Neutrophil (primary cell): ENCODE measurements around the gene TMEM132C.

Source experiments
- H3K27ac ChIP-seq: fragments of 200-600 bp; sonication (generic); 2 replicates; pipeline ENCODE4 v1.5.1; 2016; ENCODE audit warnings: mild to moderate bottlenecking, moderate library complexity
- H3K27me3 ChIP-seq: fragments of 200-600 bp; sonication (generic); 2 replicates; pipeline ENCODE4 v1.6.0; 2016; ENCODE audit warnings: mild to moderate bottlenecking
- H3K36me3 ChIP-seq: fragments of 200-600 bp; sonication (generic); 2 replicates; pipeline ENCODE4 v1.5.1; 2017
- H3K4me1 ChIP-seq, 2 experiments: fragments of 200-600 bp in 1 of 2; sonication (generic) in 1 of 2; 1 replicate in 1 of 2; 2 replicates in 1 of 2; pipeline versions ENCODE4 v1.5.1 to v1.6.1; 2013 to 2016; ENCODE audit warnings: low read depth in 1 of 2, low read length in 1 of 2, mild to moderate bottlenecking in 1 of 2, moderate library complexity in 1 of 2; ENCODE audit not compliant: control insufficient read depth in 1 of 2, insufficient read depth in 1 of 2
- H3K4me3 ChIP-seq, 2 experiments: fragments of 200-600 bp in 1 of 2; sonication (generic) in 1 of 2; 1 replicate in 1 of 2; 2 replicates in 1 of 2; pipeline ENCODE4 v1.5.1; 2013 to 2016; ENCODE audit warnings: low read depth in 1 of 2, low read length in 1 of 2, mild to moderate bottlenecking in 1 of 2, moderate library complexity in 1 of 2
- H3K9me3 ChIP-seq: fragments of 200-600 bp; sonication (generic); 2 replicates; pipeline ENCODE4 v1.5.1; 2016
- TF ChIP-seq, protein P1 (sequence below): fragments of 200-600 bp; sonication (generic); IDR thresholded peaks from 2 replicates; pipeline ENCODE4 v1.5.1; 2016; ENCODE audit warnings: antibody characterized with exemption

TMEM132C gene

DNA sequence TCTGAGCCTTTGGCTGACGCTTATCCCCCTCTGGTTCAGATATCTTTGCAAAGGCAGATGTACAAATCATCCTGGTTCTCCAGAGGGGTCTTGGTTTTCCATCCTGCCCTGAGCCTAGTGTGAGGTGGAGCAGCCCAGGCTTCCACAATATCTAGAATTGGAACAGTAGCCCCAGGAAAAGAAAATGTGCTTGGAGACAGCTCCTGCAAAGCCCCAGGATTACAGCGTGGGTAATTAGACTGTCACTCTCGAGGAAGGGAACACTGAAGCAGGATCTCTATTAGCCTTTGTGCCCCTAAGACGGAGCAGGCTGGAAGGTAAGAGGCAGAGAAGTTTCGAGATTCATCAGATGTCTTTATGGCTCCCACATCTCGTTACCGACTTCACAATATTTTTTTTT lies 59.4 kb downstream of the TMEM132C start:
- Histone ChIP-seq H3K4me1 (no peaks in the 10 kb centered on the region), H3K27me3 (no peaks in the 10 kb centered on the region), H3K4me3 (no peak overlapping the region), H3K36me3 (no peaks in the 10 kb centered on the region), H3K9me3 (no peaks in the 10 kb centered on the region), H3K27ac (no peak overlapping the region)
- TF ChIP-seq, protein P1, sequence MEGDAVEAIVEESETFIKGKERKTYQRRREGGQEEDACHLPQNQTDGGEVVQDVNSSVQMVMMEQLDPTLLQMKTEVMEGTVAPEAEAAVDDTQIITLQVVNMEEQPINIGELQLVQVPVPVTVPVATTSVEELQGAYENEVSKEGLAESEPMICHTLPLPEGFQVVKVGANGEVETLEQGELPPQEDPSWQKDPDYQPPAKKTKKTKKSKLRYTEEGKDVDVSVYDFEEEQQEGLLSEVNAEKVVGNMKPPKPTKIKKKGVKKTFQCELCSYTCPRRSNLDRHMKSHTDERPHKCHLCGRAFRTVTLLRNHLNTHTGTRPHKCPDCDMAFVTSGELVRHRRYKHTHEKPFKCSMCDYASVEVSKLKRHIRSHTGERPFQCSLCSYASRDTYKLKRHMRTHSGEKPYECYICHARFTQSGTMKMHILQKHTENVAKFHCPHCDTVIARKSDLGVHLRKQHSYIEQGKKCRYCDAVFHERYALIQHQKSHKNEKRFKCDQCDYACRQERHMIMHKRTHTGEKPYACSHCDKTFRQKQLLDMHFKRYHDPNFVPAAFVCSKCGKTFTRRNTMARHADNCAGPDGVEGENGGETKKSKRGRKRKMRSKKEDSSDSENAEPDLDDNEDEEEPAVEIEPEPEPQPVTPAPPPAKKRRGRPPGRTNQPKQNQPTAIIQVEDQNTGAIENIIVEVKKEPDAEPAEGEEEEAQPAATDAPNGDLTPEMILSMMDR, result no peak

DNA sequence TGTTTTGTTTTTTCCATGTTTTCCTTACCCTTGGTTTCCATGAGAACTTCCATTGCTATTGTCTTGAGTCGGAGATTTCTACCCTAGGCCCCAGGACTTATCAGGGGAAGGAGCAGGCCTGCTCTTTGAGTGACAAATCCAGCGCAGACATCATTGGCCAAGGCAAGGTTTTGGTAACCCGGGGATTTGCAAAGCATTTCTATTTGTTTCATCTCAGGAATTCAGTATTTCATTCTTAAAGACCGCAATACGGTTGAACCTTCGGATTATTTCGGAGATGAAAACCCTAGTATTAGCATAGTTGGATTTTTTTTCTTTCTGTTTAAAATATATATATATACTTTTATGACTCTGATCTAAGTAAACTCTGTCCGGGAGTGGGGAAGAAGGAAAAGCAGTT lies 62.0 kb downstream of the TMEM132C start:
- Histone ChIP-seq H3K27ac (no peak overlapping the region), H3K27me3 (no peaks in the 10 kb centered on the region), H3K9me3 (no peaks in the 10 kb centered on the region), H3K4me3 (no peak overlapping the region), H3K36me3 (no peaks in the 10 kb centered on the region), H3K4me1 (no peaks in the 10 kb centered on the region)
- TF ChIP-seq, protein P1, result no peak

DNA sequence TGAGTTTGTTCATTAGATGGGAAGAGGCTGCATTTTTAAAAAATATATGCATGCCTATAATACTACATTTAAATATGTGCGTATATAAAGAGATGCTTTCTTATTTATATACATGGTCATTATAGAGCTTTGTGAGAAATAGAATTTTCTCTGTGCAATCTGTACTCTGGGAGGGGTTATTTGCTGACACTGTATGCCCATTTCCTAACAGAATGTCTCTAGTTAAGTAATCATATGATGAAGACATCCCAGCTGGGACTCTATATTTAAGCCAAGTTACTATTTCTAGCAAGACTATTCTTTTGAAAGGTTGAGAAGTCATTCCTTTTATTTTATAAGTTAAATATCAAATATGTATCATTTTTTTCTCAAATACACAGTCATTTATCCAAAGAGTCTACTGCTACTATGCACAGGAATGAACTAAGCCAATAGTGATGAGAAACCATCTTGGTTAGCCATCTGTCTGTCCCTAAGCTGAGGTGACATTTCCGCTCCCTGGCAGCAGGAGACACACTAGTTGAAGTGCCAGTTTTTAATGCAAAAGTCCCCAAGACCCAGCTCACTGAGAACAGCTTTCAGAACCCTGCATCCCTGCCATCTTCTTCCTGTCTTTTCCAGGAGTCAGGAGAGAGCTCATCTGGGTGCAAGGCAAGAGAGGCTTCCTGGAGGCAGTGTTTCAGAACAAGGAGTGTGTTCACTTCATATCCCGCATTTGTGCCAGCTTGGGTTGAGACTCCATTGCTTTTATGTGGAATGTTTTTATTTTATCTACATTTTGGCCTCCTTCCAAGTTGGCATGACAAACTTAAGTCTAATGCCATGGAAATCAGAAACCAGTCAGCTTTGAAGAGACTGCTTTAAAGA lies 69.5 kb downstream of the TMEM132C start:
- TF ChIP-seq, protein P1, result no peak
- no peak overlapping the region for H3K4me3 ChIP-seq
- H3K9me3 ChIP-seq, result no peaks in the 10 kb centered on the region
- no peak overlapping the region for H3K27ac ChIP-seq
- no peaks in the 10 kb centered on the region for H3K4me1 ChIP-seq
- H3K27me3 ChIP-seq, result peaks cover 3% of the 10 kb centered on the region
- H3K36me3 ChIP-seq, result no peaks in the 10 kb centered on the region

DNA sequence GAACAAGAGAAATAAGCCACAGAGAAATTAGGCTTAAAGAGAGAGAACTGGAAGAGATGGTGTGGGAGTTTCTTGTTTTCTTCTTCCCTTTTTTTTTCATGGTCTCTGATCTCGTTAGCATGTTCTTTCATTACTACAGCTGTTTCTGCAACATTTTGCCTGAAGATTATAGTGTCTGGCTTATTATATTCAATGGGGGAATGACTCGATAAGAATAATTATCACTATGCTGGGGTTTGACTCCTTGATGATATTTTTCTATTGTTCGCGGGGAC lies 70.0 kb downstream of the TMEM132C start:
- TF ChIP-seq, protein P1, result no peak
- Histone ChIP-seq H3K27ac (no peak overlapping the region), H3K27me3 (peaks cover 3% of the 10 kb centered on the region), H3K9me3 (no peaks in the 10 kb centered on the region), H3K4me1 (no peaks in the 10 kb centered on the region), H3K4me3 (no peak overlapping the region), H3K36me3 (no peaks in the 10 kb centered on the region)

DNA sequence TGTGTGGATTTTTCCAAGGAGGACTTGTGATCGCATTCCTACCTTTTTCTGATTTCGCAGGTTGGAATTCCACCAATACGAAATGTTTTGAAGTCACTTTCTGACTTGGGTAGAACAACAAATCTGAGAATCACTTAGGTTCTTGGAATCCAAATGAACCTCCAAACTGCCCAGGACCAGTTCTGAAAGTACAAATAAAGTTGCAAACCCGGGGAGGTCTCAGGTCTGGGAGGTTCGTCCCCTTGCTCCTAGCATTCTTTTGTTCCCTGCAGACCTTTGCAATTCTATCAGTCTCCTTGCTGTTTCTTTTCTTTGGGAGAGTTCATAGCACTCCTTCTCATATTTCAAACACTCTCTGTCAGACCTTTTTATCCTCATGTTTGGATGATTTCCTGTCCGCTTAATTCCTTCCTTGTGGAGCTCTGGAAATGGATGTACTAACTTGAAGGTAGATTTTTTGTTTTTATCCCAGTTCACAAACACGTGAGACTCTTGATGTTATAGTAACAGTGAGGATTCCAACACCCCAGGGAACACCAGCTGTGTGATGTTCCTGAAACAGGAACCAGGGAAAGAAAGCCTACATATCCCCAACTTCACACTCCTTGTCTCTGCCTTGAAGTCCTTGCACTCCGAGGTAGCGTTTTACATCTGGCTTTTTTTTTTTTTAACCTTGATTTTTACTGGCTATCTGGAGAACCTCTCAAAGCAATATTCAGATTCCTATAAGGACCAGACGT lies 70.6 kb downstream of the TMEM132C start:
- H3K9me3 ChIP-seq, result no peaks in the 10 kb centered on the region
- no peaks in the 10 kb centered on the region for H3K36me3 ChIP-seq
- H3K4me1 ChIP-seq, result no peaks in the 10 kb centered on the region
- H3K4me3 ChIP-seq, result no peak overlapping the region
- no peak overlapping the region for H3K27ac ChIP-seq
- H3K27me3 ChIP-seq, result peaks cover 3% of the 10 kb centered on the region
- TF ChIP-seq, protein P1, result no peak
